Stimulated activated memory B cell treated with anti-CD40 and anti-IgM and Interleukin-4, amounts not matched to agents 10 μg/mL and 1 μg/mL and 100 μg/mL, for 72 hours (primary cell): ENCODE results near the gene ASTN2.

ENCODE experiments used
- ATAC-seq: fragments of 150-1000 bp; cut with Tn5 transposase; 2 replicates; pipeline ENCODE4 v1.10.0; 2021
- H3K27ac Mint-ChIP-seq: one replicate; pipeline ENCODE4 v1.8.0; 2022; ENCODE audit warnings: mild to moderate bottlenecking, mixed read lengths
- H3K27me3 Mint-ChIP-seq: one replicate; pipeline ENCODE4 v1.8.0; 2022; ENCODE audit warnings: mixed read lengths
- H3K36me3 Mint-ChIP-seq: one replicate; pipeline ENCODE4 v1.8.0; 2022; ENCODE audit warnings: mixed read lengths
- H3K4me1 Mint-ChIP-seq: one replicate; pipeline ENCODE4 v1.8.0; 2022; ENCODE audit warnings: mixed read lengths
- H3K4me3 Mint-ChIP-seq: one replicate; pipeline ENCODE4 v1.8.0; 2022; ENCODE audit warnings: mild to moderate bottlenecking, moderate library complexity, mixed read lengths
- H3K9me3 Mint-ChIP-seq: one replicate; pipeline ENCODE4 v1.8.0; 2022; ENCODE audit warnings: mixed read lengths

Gene ASTN2

DNA sequence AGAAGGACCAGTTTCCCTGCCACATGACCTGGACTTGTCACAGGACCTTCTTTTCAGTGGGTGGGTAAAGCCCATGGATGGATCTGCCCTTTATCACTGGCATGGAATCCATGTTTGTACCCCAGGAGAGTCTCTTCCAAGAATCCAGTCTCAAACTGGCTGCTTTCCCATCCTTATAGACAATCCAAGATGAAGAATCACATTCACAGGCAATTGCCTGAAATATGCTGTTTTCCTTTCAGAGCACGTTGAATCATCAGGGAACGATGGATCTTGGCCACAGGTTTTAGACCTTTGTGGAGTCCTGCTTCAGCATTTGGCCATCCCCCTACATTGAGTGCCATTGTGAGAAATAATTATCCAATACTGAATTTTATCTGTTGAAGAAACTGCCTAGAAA, 319.8 kb downstream of the ASTN2 start:
- peaks cover 2% of the 10 kb centered on the region for H3K9me3 Mint-ChIP-seq
- no peaks in the 10 kb centered on the region for H3K27me3 Mint-ChIP-seq
- H3K36me3 Mint-ChIP-seq: no peaks in the 10 kb centered on the region
- no peaks in the 10 kb centered on the region for H3K4me1 Mint-ChIP-seq
- H3K27ac Mint-ChIP-seq: no peak overlapping the region
- no peak overlapping the region for H3K4me3 Mint-ChIP-seq
- ATAC-seq: no peak

DNA sequence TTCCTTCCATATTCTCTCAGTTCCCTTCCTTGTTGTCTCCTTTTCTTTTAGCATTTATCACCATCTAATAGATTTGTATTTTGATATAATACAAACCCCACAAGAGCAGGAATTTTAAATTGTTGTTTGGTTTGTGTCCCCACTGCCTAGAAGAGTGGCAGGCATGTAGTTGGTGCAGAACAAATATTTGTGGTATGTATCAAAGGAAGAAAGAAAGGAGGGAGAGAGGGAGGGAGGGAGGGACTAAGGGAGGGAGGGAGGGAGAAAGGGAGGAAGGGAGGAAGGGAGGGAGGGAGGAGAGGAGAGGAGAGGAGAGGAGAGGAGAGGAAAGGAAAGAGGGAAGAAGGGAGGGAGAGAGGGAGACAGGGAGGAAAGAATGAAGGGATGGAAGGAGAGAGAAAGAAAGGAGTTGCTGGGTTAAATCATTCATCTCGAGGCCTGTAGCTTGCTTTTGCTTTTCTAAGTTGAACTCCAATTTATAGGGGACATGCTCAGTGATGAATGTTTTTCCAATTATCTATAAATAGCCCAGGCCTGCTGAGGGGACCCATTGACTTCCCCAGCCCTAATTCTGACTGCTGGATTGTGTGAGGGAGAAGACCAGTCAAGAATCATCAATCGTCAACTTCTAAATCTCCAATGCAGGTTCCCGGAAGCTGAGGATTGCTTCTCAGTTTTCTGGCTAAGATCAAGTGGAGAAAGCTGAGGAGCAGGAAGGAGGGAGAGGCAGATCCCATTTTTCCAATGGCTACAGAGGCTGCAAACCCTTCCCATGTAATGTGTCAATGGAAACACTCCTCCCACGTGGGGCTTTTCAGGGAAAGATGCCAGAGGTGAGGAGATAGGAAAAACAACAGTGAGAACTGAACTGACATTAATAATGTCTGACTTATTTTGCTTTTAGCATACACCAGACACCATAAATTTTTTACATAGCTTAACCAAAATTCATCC, 320.7 kb downstream of the ASTN2 start:
- H3K36me3 Mint-ChIP-seq: no peaks in the 10 kb centered on the region
- H3K4me1 Mint-ChIP-seq: no peaks in the 10 kb centered on the region
- peaks cover under 1% of the 10 kb centered on the region for H3K9me3 Mint-ChIP-seq
- no peaks in the 10 kb centered on the region for H3K27me3 Mint-ChIP-seq
- H3K4me3 Mint-ChIP-seq: no peak overlapping the region
- no peak for ATAC-seq
- no peak overlapping the region for H3K27ac Mint-ChIP-seq

DNA sequence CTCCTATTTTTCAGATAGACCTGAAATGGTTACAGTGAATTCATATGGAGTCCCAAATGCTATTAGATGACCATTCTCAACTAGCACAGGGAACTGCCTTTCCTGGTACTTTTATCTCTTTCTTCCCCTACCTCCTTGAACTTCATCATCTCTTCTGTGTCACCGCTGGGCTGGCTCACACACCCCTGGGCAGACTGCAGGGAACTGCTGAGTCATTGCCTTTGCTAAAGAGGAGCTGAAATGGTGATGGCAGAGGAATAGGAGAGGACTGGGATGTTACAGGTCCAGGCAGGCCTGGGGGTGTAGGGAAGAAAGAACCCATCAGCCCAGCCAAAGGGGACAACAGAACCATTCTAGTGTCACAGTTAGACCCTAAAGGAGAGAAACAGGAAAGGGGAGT, 322.3 kb downstream of the ASTN2 start:
- ATAC-seq: no peak
- Mint-ChIP-seq H3K27me3 (no peaks in the 10 kb centered on the region), H3K4me1 (no peaks in the 10 kb centered on the region), H3K4me3 (no peak overlapping the region), H3K27ac (no peak overlapping the region), H3K9me3 (no peaks in the 10 kb centered on the region), H3K36me3 (no peaks in the 10 kb centered on the region)

DNA sequence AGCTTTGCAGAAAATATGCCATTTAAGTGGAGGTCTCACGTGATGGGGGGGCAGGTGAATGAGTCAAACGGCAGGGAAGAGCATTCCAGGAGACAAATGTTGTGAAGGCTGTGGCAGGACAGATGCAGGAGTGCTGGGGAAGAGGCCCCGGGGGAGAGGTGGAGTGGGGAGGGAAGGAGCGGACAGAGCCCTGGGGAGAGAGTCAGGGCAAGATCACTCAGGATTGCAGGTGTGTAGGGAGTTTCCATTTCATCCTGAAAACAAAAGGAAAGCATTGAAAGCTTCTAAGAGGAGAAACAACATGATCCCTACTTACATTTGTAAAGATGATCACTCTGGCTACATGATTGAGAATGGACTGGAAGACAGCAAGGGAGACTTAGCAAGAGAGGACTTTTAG, 323.3 kb downstream of the ASTN2 start:
- Mint-ChIP-seq H3K4me3 (no peak overlapping the region), H3K9me3 (no peaks in the 10 kb centered on the region), H3K4me1 (no peaks in the 10 kb centered on the region), H3K27me3 (no peaks in the 10 kb centered on the region), H3K36me3 (no peaks in the 10 kb centered on the region), H3K27ac (no peak overlapping the region)
- ATAC-seq: no peak

DNA sequence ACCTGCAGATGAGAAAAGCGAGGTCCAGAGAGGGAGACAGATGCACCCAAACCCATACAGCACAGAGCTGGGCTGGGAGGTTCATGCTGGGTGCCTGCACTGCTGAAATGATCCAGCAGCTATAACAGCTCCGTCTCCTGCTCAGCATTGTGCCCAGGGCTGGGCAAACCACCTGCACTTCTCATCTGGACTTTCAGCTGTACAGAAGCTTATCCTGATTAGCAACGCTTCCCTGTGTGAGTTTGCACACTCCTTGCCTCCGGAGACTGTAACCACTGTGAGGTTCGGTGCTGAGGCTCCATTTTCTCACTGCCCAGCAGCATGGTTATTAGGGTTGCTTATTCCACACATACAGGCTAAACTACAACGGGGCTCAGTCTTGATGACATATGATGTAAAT, 326.1 kb downstream of the ASTN2 start:
- H3K4me1 Mint-ChIP-seq: no peaks in the 10 kb centered on the region
- no peak overlapping the region for H3K27ac Mint-ChIP-seq
- no peaks in the 10 kb centered on the region for H3K36me3 Mint-ChIP-seq
- H3K9me3 Mint-ChIP-seq: no peaks in the 10 kb centered on the region
- H3K27me3 Mint-ChIP-seq: no peaks in the 10 kb centered on the region
- H3K4me3 Mint-ChIP-seq: no peak overlapping the region
- no peak for ATAC-seq

DNA sequence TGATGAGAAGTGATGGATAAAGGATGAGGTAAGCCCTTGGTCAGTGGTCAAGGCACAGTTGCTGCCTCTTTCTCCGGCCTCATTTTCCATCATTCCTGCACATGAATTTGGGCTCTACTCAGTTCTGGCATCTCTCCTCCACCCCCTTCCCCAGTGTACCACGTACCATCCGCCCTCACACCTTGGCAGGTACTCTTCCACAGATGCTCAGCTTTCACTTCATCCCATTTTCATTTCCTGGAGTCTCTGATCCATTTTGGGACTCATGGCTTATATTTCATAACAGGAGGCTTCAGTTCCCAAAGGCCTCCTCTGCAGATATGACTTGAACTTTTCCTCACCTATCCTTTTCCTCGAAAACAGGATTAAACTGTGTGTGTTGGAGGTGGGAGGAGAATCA, 326.7 kb downstream of the ASTN2 start:
- ATAC-seq: no peak
- Mint-ChIP-seq H3K4me1 (no peaks in the 10 kb centered on the region), H3K9me3 (no peaks in the 10 kb centered on the region), H3K27ac (no peak overlapping the region), H3K36me3 (no peaks in the 10 kb centered on the region), H3K4me3 (no peak overlapping the region), H3K27me3 (no peaks in the 10 kb centered on the region)

DNA sequence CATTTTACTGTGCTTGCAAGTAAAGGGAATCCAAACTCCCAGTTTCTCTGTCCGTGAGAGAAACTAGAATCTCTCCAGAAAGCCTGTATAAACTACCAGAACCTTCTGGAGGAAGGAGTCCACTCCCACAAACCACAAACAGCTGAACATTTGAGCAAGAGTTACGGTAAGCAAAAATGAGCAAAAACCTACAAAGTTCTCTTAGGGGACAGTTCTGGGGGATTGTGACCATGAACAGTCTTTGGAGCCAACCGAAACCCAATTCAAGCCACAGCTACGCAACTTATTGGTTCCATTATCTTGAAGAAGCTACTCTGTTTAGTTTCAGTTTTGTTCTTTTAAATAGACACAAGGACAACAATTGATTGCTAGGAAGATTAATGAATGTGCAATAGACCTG, 330.6 kb downstream of the ASTN2 start:
- Mint-ChIP-seq H3K27ac (no peak overlapping the region), H3K4me3 (no peak overlapping the region), H3K27me3 (no peaks in the 10 kb centered on the region), H3K9me3 (no peaks in the 10 kb centered on the region), H3K36me3 (no peaks in the 10 kb centered on the region), H3K4me1 (no peaks in the 10 kb centered on the region)
- ATAC-seq: no peak

DNA sequence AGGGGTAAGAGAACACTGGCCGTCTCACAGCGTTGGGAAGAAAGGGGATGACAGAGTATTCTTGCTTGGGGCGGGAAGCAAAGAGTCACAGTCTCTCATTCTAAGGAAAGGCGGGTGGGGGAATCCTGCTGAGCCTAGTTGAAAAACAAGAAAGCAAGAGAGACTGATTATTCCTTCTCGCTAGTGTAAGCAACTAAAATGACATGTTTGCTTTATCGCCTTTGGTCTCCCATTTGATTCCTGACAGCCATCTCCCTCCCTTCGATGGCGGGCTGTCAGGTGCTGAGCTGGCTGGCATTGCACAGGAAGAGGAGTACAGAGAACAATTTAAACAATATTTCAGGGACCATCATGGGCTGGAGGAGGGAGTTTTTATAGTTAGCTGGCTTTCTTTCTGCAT, 331.3 kb downstream of the ASTN2 start:
- Mint-ChIP-seq H3K36me3 (no peaks in the 10 kb centered on the region), H3K27ac (no peak overlapping the region), H3K9me3 (no peaks in the 10 kb centered on the region), H3K4me1 (no peaks in the 10 kb centered on the region), H3K27me3 (no peaks in the 10 kb centered on the region), H3K4me3 (no peak overlapping the region)
- no peak for ATAC-seq

DNA sequence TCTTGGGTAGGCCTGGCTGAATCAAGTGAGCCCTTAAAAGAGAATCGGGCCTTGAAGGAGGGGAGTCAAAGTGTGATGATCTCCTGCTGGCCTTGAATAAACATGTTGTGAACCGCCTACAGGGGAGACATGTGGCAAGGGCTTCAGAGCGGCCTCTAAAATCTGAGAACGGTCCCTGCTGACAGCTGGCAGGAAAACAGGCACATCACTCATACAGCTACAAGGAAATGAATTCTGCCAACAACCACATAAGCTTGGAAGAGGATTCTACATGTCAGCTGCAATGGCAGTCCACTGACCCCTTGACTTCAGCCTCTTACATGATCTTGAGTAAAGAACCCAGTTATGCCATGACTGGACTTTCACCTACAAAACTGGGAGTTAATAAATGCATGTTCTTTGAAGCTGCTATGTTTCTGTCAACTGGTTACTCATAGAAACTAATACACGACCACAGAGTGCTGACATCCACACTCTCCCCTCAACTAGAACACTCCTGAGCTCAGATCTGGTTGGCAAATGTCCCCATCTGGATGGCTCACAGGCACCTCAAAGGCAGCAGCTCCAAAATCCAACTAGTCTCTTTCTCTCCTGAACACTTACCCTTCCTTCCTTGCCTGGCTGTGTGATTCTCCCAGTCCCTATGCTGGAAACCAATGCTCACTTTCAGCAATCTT, 333.1 kb downstream of the ASTN2 start:
- no peak for ATAC-seq
- Mint-ChIP-seq H3K27me3 (no peaks in the 10 kb centered on the region), H3K4me3 (no peak overlapping the region), H3K9me3 (no peaks in the 10 kb centered on the region), H3K4me1 (no peaks in the 10 kb centered on the region), H3K36me3 (no peaks in the 10 kb centered on the region), H3K27ac (no peak overlapping the region)

DNA sequence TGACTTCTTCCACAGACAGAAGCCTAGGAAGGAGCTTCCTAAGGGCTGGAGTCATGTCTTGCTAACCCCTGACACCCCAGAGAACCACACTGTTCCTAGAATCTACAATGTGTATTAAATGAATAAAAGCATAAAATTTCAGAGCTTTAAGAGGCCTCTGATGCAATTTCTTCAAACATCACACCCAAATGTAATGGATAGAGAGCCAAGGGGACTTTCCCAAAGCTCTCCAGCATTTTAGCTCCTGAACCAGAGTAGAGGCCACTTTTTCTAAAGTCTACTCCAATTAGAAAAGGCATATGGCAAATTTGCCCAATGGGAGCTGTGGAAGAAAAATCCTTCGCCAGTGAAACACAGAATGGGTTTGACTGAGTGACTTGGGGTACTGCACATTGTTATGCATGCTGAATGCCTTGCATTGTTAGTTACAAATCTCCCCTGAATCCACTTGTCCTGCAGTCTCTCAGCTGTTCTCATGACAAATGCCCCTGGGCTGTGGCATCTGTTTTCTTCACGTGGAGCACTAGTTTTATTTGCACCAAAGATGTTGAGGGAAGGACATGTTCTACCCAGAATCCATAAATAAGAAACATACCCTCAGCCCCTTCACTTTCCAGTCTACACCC, 334.0 kb downstream of the ASTN2 start:
- H3K36me3 Mint-ChIP-seq: no peaks in the 10 kb centered on the region
- H3K9me3 Mint-ChIP-seq: no peaks in the 10 kb centered on the region
- H3K27me3 Mint-ChIP-seq: no peaks in the 10 kb centered on the region
- H3K4me1 Mint-ChIP-seq: no peaks in the 10 kb centered on the region
- no peak for ATAC-seq
- no peak overlapping the region for H3K27ac Mint-ChIP-seq
- no peak overlapping the region for H3K4me3 Mint-ChIP-seq

DNA sequence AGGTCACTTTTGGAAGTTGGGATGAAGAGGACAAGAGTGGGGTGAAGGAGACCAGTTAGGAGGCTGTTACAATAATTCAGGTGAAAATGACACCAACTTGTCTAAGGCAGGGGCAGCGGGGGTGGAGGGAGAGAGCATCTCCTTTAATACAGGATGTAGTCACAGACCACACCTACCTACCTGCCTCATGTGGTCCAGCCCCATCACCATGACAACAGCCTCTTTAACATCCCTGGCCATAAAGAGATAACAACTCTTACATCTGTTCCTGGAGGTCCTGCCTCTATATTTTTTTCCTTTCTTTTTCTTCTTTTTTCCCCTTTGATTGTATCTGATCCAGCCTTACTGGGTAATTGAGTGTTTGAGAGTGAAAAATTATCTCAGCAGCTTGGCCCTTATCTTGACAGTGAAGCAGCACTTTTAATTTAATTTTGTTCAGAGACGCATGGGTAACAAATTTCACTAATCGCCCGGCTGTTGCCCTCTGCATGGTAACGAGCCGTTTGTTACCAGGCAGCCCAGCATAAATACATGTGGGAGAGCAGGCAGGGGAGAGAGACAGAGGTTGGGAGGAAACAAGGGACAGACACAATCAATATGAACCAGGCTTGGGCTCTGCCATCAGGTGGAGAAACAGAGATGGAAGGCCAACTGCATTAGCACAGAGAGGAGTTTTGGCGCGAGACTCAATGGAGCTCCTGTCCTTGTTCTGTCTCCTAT, 338.1 kb downstream of the ASTN2 start:
- Mint-ChIP-seq H3K9me3 (peaks cover 5% of the 10 kb centered on the region), H3K36me3 (no peaks in the 10 kb centered on the region), H3K27me3 (peaks cover 11% of the 10 kb centered on the region), H3K4me1 (no peaks in the 10 kb centered on the region), H3K4me3 (no peak overlapping the region), H3K27ac (no peak overlapping the region)
- no peak for ATAC-seq

DNA sequence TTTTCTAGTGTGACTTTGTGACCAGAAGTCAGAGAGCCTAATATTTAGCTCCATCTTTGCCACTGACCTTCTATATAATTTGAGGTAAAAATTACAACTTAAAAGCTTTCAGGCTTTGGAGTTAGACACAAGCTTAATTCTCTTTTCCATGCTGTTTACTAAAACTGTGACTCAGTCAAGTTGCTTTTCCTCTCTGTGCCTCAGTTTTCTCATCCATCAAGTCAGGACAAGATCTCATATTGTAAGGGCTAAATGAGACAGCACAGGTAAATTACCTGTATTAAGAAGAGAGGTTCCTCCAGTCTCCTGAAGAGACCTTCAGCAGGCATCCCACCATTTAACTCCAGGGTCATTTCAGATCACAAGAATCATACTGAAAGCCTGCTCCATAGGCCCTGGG, 339.2 kb downstream of the ASTN2 start:
- Mint-ChIP-seq H3K27ac (no peak overlapping the region), H3K27me3 (peaks cover 11% of the 10 kb centered on the region), H3K4me1 (no peaks in the 10 kb centered on the region), H3K4me3 (no peak overlapping the region), H3K9me3 (peaks cover 5% of the 10 kb centered on the region), H3K36me3 (no peaks in the 10 kb centered on the region)
- ATAC-seq: no peak

DNA sequence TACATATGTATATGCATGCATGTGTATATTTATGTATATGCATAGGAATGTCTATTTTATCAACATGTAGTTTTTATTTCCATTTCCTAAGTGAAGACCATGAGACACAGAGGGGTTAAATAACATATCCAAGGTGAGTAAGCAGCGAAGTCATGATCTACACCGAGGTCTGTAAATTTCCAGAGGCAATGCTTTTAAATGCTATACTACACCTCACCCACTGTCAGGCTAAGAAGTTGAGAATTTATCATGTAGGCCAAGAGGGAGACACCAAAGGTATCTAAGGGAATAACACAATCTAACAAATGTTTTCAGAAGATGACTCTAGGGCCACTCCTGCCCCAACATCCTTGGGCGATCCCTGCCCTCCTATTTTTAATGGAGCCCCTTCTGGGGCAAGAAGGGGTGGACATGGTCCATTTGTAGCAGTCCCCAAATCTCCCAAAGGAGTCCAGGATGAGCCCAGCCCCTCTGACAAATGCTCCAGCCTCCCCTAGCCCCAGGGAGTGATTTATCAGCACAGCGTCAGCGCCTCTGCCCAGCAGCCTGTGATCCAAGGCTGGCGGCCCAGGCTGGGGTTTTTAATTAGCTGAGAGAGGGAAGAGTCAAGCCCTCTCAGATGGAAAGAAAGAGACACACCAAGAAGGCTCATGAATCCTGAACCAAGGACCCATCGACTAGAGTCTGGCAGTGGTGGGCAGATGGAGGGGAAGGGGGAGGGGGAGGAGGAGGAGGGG, 339.9 kb downstream of the ASTN2 start:
- H3K36me3 Mint-ChIP-seq: no peaks in the 10 kb centered on the region
- H3K9me3 Mint-ChIP-seq: peaks cover 5% of the 10 kb centered on the region
- no peak overlapping the region for H3K4me3 Mint-ChIP-seq
- H3K27me3 Mint-ChIP-seq: peaks cover 11% of the 10 kb centered on the region
- no peak for ATAC-seq
- H3K4me1 Mint-ChIP-seq: no peaks in the 10 kb centered on the region
- H3K27ac Mint-ChIP-seq: no peak overlapping the region

DNA sequence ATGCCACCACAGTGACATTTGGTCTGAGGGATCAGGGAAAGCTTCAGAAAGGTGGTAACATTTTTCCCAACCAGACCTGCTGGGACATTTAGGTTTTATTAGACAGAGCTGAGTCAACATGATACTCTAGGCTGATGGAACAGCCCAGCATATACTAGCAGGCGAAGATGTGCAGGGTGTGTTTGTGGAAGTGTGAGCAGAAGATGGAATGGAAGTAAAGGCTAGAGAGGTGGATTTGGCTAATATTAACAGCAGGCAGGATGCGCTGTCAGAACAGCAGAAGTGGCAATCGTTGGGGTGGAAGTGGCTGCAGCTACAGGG, 340.6 kb downstream of the ASTN2 start:
- no peaks in the 10 kb centered on the region for H3K4me1 Mint-ChIP-seq
- H3K36me3 Mint-ChIP-seq: no peaks in the 10 kb centered on the region
- ATAC-seq: no peak
- H3K4me3 Mint-ChIP-seq: no peak overlapping the region
- peaks cover 5% of the 10 kb centered on the region for H3K9me3 Mint-ChIP-seq
- no peak overlapping the region for H3K27ac Mint-ChIP-seq
- H3K27me3 Mint-ChIP-seq: peaks cover 11% of the 10 kb centered on the region
